IMR-90 (cell line): ENCODE measurements around the gene MCTP1.

Source experiments
- POLR2A ChIP-seq: IDR thresholded peaks from 2 replicates; pipeline ENCODE4 v1.6.1; 2012; ENCODE audit warnings: mild to moderate bottlenecking, low read depth, low read length
- TF ChIP-seq, protein P1 (sequence below): fragments of 150-350 bp; IDR thresholded peaks from 2 replicates; pipeline ENCODE4 v1.6.1; 2017; ENCODE audit warnings: mild to moderate bottlenecking, antibody characterized with exemption, low read length, low read depth

- TF ChIP-seq, protein P1, sequence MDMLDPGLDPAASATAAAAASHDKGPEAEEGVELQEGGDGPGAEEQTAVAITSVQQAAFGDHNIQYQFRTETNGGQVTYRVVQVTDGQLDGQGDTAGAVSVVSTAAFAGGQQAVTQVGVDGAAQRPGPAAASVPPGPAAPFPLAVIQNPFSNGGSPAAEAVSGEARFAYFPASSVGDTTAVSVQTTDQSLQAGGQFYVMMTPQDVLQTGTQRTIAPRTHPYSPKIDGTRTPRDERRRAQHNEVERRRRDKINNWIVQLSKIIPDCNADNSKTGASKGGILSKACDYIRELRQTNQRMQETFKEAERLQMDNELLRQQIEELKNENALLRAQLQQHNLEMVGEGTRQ: no peak
- no peak for TF ChIP-seq POLR2A
Measured at GRCh38 chr5:95153511-95153910, 131.4 kb downstream of the MCTP1 start.
